Karpas-422 (cell line): ENCODE results near the gene KRTCAP2. TPM values are rescaled to one million over a fixed set of nuclear protein-coding genes. Genes with fewer than 3 reads are reported as not detected.
A peak's percentile ranks its signal among the peaks of the same experiment; 100 is the strongest.

ENCODE experiments used
- DNase-seq: peaks from one replicate; pipeline ENCODE4 v3.0.0-alpha.2; 2015
- H2AFZ ChIP-seq: fragments of 200-600 bp; sonication (generic); 2 replicates; pipeline ENCODE4 v1.6.1; 2014; ENCODE audit warnings: antibody characterized with exemption, low read length, mixed read lengths
- H3K27ac ChIP-seq: fragments of 200-600 bp; sonication (generic); 2 replicates; pipeline ENCODE4 v1.5.1; 2014; ENCODE audit warnings: mild to moderate bottlenecking, low read length, moderate library complexity
- H3K27me3 ChIP-seq: fragments of 200-600 bp; sonication (generic); 2 replicates; pipeline ENCODE4 v1.6.1; 2014; ENCODE audit warnings: low read length, mixed read lengths
- H3K36me3 ChIP-seq: fragments of 200-600 bp; sonication (generic); 2 replicates; pipeline ENCODE4 v1.6.1; 2014; ENCODE audit warnings: low read length, mixed read lengths; ENCODE audit not compliant: insufficient read depth
- H3K4me1 ChIP-seq: fragments of 200-600 bp; sonication (generic); 2 replicates; pipeline ENCODE4 v1.6.1; 2014; ENCODE audit warnings: mild to moderate bottlenecking, low read length, mixed read lengths
- H3K4me2 ChIP-seq: fragments of 200-600 bp; sonication (generic); 2 replicates; pipeline ENCODE4 v1.6.1; 2014; ENCODE audit warnings: low read length, low read depth, mild to moderate bottlenecking; ENCODE audit not compliant: poor library complexity, severe bottlenecking
- H3K4me3 ChIP-seq: fragments of 200-600 bp; sonication (generic); 2 replicates; pipeline ENCODE4 v1.5.1; 2014; ENCODE audit warnings: mild to moderate bottlenecking, antibody characterized with exemption, low read length, mixed read lengths
- H3K79me2 ChIP-seq: fragments of 200-600 bp; sonication (generic); 2 replicates; pipeline ENCODE4 v1.6.1; 2014; ENCODE audit warnings: mild to moderate bottlenecking, low read length, mixed read lengths
- H3K9ac ChIP-seq: fragments of 200-600 bp; sonication (generic); 2 replicates; pipeline ENCODE4 v1.6.0; 2014; ENCODE audit warnings: low read length
- H3K9me2 ChIP-seq: fragments of 200-600 bp; sonication (generic), shearing (Covaris generic); replicated peaks from 2 replicates; pipeline ENCODE4 v1.6.0; 2014; ENCODE audit warnings: mild to moderate bottlenecking, low read length, moderate library complexity; ENCODE audit not compliant: insufficient read depth
- H3K9me3 ChIP-seq: fragments of 300-700, 200-600 bp; sonication (generic); 2 replicates; pipeline ENCODE4 v1.6.1; 2014; ENCODE audit warnings: low read length, mixed read lengths
- H4K20me1 ChIP-seq: fragments of 200-600 bp; sonication (generic); 2 replicates; pipeline ENCODE4 v1.6.1; 2014; ENCODE audit warnings: mild to moderate bottlenecking, antibody characterized with exemption, low read length, low read depth; ENCODE audit not compliant: insufficient read depth
- total RNA-seq: library from RNA; depleted of rRNA; stranded (reverse); fragments of >200 nt; shearing (Covaris generic); gene quantifications from 2 replicates; pipeline ENCODE4 v1.2.3, GENCODE V29; 2014; ENCODE audit warnings: low replicate concordance

KRTCAP2 gene
- total RNA-seq, 1 experiment from 2014 or later = 400 TPM

DNA sequence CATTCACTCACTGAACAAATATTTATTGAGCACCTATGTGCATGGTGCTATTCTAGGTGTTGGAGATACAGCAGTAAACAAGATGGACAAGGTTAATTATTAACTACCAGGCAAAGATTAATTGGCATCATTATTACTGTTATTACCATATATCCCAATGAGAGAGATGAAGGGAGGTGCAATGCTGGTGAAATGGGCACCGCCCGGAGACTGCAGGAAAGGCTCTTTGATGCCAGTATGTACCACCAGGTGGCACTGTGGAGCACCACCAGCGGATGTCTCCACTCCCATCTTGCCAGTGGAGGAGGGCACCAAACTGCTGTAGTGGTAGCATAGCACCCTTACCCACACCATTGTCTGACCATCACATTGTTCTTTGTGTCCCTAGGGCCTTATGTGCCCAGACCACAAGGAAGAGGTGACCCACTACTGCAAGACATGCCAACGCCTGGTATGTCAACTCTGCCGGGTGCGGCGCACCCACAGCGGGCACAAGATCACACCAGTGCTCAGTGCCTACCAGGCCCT is 3.5 kb upstream of the KRTCAP2 start:
- no peaks in the 10 kb centered on the region for H4K20me1 ChIP-seq
- H3K4me1 ChIP-seq = peaks cover 45% of the 10 kb centered on the region
- peak overlapping the region; percentile 59; the same call in 1 of the 2 replicates for H3K27ac ChIP-seq
- DNase-seq = peak; percentile 95
- H3K4me2 ChIP-seq = no peak overlapping the region
- no peak overlapping the region for H2AFZ ChIP-seq
- H3K9me3 ChIP-seq = no peaks in the 10 kb centered on the region
- H3K4me3 ChIP-seq = no peak overlapping the region
- H3K9me2 ChIP-seq = no peaks in the 10 kb centered on the region
- H3K36me3 ChIP-seq = peaks cover 20% of the 10 kb centered on the region
- H3K9ac ChIP-seq = peak overlapping the region; percentile 37; the same call in 1 of the 2 replicates
- no peaks in the 10 kb centered on the region for H3K27me3 ChIP-seq
- peaks cover 20% of the 10 kb centered on the region for H3K79me2 ChIP-seq

DNA sequence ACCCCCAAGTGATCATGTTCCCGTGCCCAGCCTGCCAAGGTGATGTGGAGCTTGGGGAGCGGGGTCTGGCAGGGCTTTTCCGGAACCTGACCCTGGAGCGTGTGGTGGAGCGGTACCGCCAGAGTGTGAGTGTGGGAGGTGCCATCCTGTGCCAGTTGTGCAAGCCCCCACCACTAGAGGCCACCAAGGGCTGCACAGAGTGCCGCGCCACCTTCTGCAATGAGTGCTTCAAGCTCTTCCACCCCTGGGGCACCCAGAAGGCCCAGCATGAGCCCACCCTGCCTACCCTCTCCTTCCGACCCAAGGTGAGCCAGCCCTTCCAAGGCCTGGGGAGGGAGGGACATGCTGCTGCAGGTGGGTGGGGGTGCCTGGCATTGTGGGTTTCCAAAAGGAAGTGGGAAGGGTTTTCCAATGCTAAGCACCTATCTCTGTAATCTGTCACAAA is 2.8 kb upstream of the KRTCAP2 start:
- Histone ChIP-seq H3K9me3 (no peaks in the 10 kb centered on the region), H3K9ac (peak overlapping the region; percentile 14), H3K27me3 (no peaks in the 10 kb centered on the region), H3K79me2 (peaks cover 24% of the 10 kb centered on the region), H3K36me3 (peaks cover 16% of the 10 kb centered on the region), H3K4me3 (no peak overlapping the region; the same call in 1 of the 2 replicates), H3K4me1 (peaks cover 48% of the 10 kb centered on the region), H2AFZ (no peak overlapping the region), H3K9me2 (no peaks in the 10 kb centered on the region), H4K20me1 (no peaks in the 10 kb centered on the region), H3K4me2 (peak overlapping the region; percentile 97), H3K27ac (peak overlapping the region; percentile 59)
- peak; percentile 80 for DNase-seq

DNA sequence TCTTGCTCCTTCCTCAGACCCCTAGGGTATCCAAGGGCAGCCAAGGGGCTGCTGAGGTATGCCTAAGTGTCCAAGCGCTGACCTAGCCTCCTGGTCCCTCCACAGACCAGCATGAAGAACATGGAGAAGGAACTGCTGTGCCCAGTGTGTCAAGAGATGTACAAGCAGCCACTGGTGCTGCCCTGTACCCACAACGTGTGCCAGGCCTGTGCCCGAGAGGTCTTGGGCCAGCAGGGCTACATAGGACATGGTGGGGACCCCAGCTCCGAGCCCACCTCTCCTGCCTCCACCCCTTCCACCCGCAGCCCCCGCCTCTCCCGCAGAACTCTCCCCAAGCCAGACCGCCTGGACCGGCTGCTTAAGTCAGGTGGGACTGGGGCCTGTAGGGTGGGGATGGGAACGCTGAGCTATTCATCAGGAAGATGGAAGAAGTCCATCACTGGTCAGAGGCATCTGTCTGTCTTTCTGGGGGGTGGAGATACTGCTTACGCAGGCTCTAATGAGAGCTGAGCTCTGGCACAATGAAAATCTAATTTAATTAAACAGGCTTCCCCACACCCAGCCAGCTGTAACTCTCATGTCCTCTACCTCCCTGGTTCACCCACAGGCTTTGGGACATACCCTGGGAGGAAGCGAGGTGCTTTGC is 2.3 kb upstream of the KRTCAP2 start:
- H3K27ac ChIP-seq = 0 out of 2 replicates have a peak overlapping the region, but pooled peaks have one; percentile 85
- no peak overlapping the region for H2AFZ ChIP-seq
- H3K79me2 ChIP-seq = peaks cover 24% of the 10 kb centered on the region
- H3K4me2 ChIP-seq = peak overlapping the region; percentile 97
- H3K4me3 ChIP-seq = peak overlapping the region; percentile 77; the same call in 1 of the 2 replicates
- H3K27me3 ChIP-seq = no peaks in the 10 kb centered on the region
- H3K4me1 ChIP-seq = peaks cover 48% of the 10 kb centered on the region
- no peaks in the 10 kb centered on the region for H4K20me1 ChIP-seq
- H3K9me3 ChIP-seq = no peaks in the 10 kb centered on the region
- peaks cover 18% of the 10 kb centered on the region for H3K36me3 ChIP-seq
- H3K9me2 ChIP-seq = no peaks in the 10 kb centered on the region
- H3K9ac ChIP-seq = peak overlapping the region; percentile 95
- peak; percentile 51 for DNase-seq

DNA sequence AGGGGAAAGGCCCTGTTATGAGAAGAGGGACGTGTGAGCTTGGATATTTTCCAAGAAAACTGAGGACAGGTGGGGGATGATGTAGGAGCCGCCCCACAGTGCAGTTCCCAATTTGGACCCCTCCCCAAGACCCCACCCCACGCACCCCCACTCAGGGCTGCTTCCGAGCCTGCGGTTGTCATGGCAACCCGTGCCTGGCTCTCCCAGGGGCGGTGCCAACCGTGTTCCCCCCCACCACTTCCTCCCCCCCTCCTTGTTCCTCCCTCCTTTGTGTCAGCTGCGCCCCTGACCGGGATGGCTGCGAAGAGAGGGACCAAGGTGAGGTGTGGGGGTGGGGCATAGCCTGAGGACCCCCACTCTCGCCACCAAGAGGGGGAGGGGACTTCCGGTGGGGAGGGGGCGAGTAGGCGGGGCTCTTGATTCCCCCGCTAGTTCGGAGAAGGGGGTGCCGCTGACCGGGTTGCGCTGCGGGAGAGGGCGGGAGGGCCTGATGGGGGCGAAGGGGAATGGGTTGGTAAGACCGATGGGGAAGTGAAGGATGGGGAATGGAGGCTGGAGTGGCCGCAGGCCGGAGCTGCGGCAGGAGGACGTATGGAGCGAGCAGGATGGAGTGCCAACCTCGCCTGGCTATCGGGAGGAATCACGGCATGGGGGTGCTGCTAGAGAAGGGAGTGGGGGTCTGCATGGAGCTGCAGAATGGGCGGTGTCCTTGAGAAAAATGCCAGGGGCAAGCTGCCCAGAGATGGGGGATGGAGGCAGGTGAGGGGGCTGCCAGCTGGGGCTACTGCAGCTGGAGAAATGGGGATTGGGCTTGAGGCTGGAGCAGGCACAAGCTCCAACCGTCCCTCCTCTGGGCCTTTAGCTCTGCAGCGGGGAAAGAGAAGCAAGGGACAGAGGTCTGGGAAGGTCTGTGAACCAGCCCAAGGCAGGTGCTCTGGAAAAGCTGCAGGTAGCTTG is 1.5 kb upstream of the KRTCAP2 start:
- peak; percentile 83 for DNase-seq
- H3K4me1 ChIP-seq = peaks cover 48% of the 10 kb centered on the region
- peak overlapping the region; percentile 97 for H3K4me2 ChIP-seq

DNA sequence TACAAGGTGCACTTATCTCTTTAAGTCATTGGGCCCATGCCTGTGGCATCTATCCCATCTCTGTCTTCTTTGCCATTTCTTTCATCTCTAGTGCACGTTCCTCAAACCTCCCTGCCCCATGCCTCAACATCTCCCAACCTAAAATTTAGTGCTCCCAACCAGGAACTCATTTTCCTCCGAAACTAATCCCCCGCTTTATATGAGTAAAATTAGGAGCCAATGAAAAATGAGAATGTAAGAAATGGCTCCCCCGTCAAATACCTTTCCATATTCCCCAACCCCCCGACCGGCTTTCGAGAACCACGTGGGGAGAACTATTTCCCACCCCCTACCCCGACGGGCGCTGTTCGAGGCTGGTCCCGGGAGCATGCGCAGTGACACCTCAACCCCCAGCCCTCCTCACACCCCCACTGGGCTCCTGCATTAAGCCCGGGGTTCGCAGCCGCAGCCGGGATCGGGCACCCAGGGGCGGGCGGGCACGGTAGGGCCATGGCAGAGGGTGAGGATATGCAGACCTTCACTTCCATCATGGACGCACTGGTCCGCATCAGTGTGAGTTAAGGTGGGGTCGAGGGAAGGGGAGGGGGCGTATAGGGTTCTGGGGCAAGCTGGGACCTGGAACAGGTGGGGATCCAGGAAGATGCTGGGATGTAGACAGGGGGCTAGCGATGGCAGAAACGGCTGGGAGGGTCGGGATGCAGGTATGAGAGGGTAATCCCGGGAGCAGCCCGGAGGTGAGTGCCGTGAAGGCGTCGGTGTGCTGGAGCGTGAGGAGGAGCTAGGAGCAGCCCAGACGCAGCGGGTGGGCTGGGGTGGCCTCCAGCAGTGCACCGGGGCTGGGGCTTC is 597 bp upstream of the KRTCAP2 start, which contains the start of gene TRIM46:
TSS of gene TRIM46 (plus strand) at position 372 of the 846 bp plus-strand sequence. CDS start at position 490, 118 bp downstream.
- peak within 1 kb of the TSS; percentile 69; the same call in 1 of the 2 replicates for H2AFZ ChIP-seq
- no peaks in the 10 kb centered on the region for H4K20me1 ChIP-seq
- peak; percentile 95 for DNase-seq
- peak within 1 kb of the TSS; percentile 85 for H3K27ac ChIP-seq
- H3K9me3 ChIP-seq = no peaks in the 10 kb centered on the region
- H3K4me1 ChIP-seq = peaks cover 48% of the 10 kb centered on the region
- peak within 1 kb of the TSS; percentile 95 for H3K9ac ChIP-seq
- H3K9me2 ChIP-seq = no peaks in the 10 kb centered on the region
- peak within 1 kb of the TSS; percentile 77 for H3K4me3 ChIP-seq
- no peaks in the 10 kb centered on the region for H3K27me3 ChIP-seq
- peaks cover 24% of the 10 kb centered on the region for H3K79me2 ChIP-seq
- peak within 1 kb of the TSS; percentile 97 for H3K4me2 ChIP-seq
- peaks cover 19% of the 10 kb centered on the region; the same call in 1 of the 2 replicates for H3K36me3 ChIP-seq

More for the DNA sequence above, 1.5 kb upstream of the KRTCAP2 start:
- Histone ChIP-seq H3K36me3 (peaks cover 19% of the 10 kb centered on the region; the same call in 1 of the 2 replicates), H3K9me3 (no peaks in the 10 kb centered on the region), H2AFZ (peak overlapping the region; percentile 22; the same call in 1 of the 2 replicates), H3K27me3 (no peaks in the 10 kb centered on the region), H3K9ac (peak overlapping the region; percentile 95), H3K4me3 (peak overlapping the region; percentile 77), H3K27ac (peak overlapping the region; percentile 85), H4K20me1 (no peaks in the 10 kb centered on the region), H3K9me2 (no peaks in the 10 kb centered on the region), H3K79me2 (peaks cover 24% of the 10 kb centered on the region)

DNA sequence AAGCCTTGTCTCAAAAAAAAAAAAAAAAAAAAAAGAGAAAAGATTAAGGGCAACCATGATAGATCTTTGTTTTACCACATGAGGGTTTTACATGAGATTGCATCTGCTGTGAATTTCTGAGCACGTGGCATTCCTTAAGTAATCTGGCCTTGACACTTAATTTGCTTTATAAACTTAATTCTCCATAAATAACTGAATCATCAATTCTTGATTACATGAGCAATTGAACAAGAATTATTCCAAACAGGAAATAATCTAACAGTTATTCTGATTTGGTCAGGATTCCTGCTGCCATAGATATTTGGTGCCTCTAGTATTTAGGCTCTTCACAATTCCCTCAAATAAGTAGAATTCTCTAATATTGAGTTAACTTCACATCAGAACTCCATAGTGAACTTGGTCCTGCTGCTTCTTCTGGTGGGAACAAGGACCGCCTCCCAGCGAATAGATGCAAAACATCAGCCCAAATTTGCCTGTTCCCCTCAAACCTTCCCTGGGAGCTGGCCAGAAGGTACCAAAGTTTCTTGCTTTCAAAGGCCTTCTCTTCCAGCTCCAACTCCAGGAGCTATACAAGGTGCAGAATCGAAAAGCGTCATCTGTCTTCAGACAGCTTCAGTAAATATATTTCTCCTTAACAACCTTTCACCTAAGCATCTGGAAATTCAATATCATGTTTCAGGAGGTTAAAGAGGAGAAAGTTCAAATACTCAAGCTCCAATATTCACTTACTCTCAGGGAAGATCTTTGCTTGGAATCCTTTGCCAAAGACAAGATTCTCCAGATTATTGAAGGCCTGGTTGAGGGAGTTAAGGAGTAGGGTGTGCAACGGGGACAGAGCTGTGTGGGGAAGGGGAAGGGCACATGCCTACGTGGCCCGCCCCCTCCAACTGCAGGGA is 1.0 kb downstream of the KRTCAP2 start:
- H3K36me3 ChIP-seq = peaks cover 12% of the 10 kb centered on the region; the same call in 1 of the 2 replicates
- H3K9me2 ChIP-seq = no peaks in the 10 kb centered on the region
- H3K27ac ChIP-seq = peak overlapping the region; percentile 85
- H3K27me3 ChIP-seq = no peaks in the 10 kb centered on the region
- peak; percentile 41 for DNase-seq
- H3K4me1 ChIP-seq = peaks cover 54% of the 10 kb centered on the region
- H3K4me3 ChIP-seq = peak overlapping the region; percentile 77
- H2AFZ ChIP-seq = no peak overlapping the region
- no peaks in the 10 kb centered on the region for H4K20me1 ChIP-seq
- peaks cover 24% of the 10 kb centered on the region for H3K79me2 ChIP-seq
- H3K9me3 ChIP-seq = no peaks in the 10 kb centered on the region
- H3K9ac ChIP-seq = peak overlapping the region; percentile 95
- peak overlapping the region; percentile 97 for H3K4me2 ChIP-seq

DNA sequence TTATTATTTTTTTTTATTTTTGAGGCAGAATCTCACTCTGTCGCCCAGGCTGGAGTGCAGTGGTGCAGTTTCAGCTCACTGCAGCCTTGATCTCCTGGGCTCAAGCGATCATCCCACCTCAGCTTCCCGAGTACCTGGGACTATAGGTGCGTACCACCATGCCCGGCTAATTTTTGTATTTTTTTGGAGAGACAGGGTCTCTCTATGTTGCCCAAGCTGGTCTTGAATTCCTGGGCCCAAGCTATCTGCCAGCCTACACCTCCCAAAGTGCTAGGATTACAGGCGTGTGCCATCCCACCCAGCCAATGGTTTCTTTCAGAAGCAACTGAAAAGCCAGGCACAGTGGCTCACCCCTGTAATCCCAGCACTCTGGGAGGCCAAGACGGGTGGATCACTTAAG is 2.3 kb downstream of the KRTCAP2 start:
- peaks cover 24% of the 10 kb centered on the region for H3K79me2 ChIP-seq
- H3K4me2 ChIP-seq = no peak overlapping the region
- no peaks in the 10 kb centered on the region for H4K20me1 ChIP-seq
- H3K4me1 ChIP-seq = peaks cover 46% of the 10 kb centered on the region
- no peak overlapping the region for H2AFZ ChIP-seq
- H3K27me3 ChIP-seq = no peaks in the 10 kb centered on the region
- H3K9me3 ChIP-seq = no peaks in the 10 kb centered on the region
- H3K27ac ChIP-seq = no peak overlapping the region
- peaks cover 9% of the 10 kb centered on the region; the same call in 1 of the 2 replicates for H3K36me3 ChIP-seq
- H3K4me3 ChIP-seq = no peak overlapping the region
- no peak for DNase-seq
- no peaks in the 10 kb centered on the region for H3K9me2 ChIP-seq
- no peak overlapping the region for H3K9ac ChIP-seq
